ENCODE measurements around the gene HIGD1A. TPM values are rescaled to one million over a fixed set of nuclear protein-coding genes. Genes with fewer than 3 reads are reported as not detected.

The HIGD1A gene
- 100 to 1,000 TPM; 111 to 204 (median 159) TPM for polyA plus RNA-seq

GRCh38 chr3:42804106-42804830 lies at the start of gene HIGD1A:
TSS of gene HIGD1A (minus strand) at chr3:42804490. CDS start at chr3:42794253, 10,237 bp downstream.
- H3K4me1 Mint-ChIP-seq = peaks cover 34 to 59% of the 10 kb centered on the region in 2 donors
- H3K4me3 Mint-ChIP-seq = peak within 1 kb of the TSS; percentile 88 to 97 (median 96)
- peak; percentile 92 to 93 (median 92) for DNase-seq
- H3K27me3 Mint-ChIP-seq (ENCODE audit: low read depth in 3 of 3) = peaks cover 7 to 10% (median 9%) of the 10 kb centered on the region in 3 donors
- peaks cover 0 to 3% (median 0%) of the 10 kb centered on the region in 3 donors for H3K36me3 Mint-ChIP-seq
- peak within 1 kb of the TSS; percentile 85 to 97 (median 94) for H3K27ac Mint-ChIP-seq
- H3K9me3 Mint-ChIP-seq = no peaks in the 10 kb centered on the region

DNA sequence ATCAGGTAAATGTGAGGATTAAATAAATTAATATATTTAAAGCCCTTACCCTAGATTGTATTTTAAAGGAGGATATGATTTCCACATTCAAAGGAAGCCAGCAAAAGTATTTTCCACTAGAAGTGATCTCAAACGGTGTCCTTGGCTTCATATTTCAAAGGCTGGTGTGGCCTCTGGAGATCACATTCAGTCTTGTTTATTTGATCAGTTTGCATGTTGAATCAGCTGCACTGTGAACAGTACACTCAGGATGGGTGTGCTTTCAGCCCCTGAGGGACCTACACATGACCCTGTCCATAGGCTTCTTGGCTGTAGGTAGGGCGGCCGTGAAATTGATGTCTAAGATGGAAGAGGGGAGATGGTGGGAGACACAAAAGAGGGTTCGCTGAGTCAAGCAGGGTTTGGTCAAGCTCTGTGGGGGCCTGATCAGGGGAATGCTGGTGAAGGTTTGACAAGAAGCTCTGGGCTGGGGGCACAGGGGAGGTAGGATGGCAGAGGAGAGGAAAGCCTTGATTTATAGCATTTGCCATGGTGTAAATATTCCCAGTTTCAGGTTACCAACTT lies 49.5 kb upstream of the HIGD1A start:
- no peak for DNase-seq
- Mint-ChIP-seq H3K9me3 (peaks cover 0 to 5% (median 0%) of the 10 kb centered on the region in 6 donors), H3K4me3 (no peak overlapping the region), H3K36me3 (peaks cover 0 to 4% (median 2%) of the 10 kb centered on the region in 3 donors), H3K27ac (no peak overlapping the region), H3K27me3 (ENCODE audit: low read depth in 3 of 3) (peaks cover 3 to 10% (median 4%) of the 10 kb centered on the region in 3 donors), H3K4me1 (peaks cover 3 to 6% of the 10 kb centered on the region in 2 donors)

DNA sequence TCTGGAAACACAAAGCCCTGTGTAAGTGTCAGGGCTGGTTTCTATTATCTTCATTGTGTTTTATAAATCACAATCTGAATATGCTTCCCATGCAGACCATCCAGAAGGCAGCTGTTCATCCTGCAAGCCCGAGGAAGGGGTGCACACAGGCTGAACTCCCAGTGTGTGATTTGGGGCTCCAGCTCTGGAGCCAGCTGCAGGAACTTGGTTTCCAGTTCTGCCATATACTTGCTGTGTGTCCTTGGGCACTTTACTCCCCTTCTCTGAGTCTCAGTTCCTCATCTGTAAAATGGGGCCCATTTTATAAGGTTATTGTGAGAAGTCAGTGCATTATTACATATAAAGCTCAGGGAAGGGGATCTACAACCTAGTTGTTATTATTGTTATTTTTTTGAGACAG lies 48.8 kb upstream of the HIGD1A start:
- Mint-ChIP-seq H3K4me3 (no peak overlapping the region), H3K9me3 (peaks cover 0 to 5% (median 0%) of the 10 kb centered on the region in 6 donors), H3K27me3 (ENCODE audit: low read depth in 3 of 3) (peaks cover 3 to 4% (median 4%) of the 10 kb centered on the region in 3 donors), H3K4me1 (peaks cover 4 to 10% of the 10 kb centered on the region in 2 donors), H3K27ac (no peak overlapping the region), H3K36me3 (peaks cover 0 to 4% (median 0%) of the 10 kb centered on the region in 3 donors)
- no peak for DNase-seq

GRCh38 chr3:42852441-42852840 lies 48.2 kb upstream of the HIGD1A start:
- no peak for DNase-seq
- peaks cover 0 to 4% (median 0%) of the 10 kb centered on the region in 3 donors for H3K36me3 Mint-ChIP-seq
- H3K4me3 Mint-ChIP-seq = no peak overlapping the region
- H3K4me1 Mint-ChIP-seq = peaks cover 9 to 16% of the 10 kb centered on the region in 2 donors
- H3K9me3 Mint-ChIP-seq = peaks cover 0 to 5% (median 0%) of the 10 kb centered on the region in 6 donors
- H3K27me3 Mint-ChIP-seq (ENCODE audit: low read depth in 3 of 3) = peaks cover 3 to 4% (median 3%) of the 10 kb centered on the region in 3 donors
- peak overlapping the region in 1 of 6 donors; percentile 0 for H3K27ac Mint-ChIP-seq

GRCh38 chr3:42851228-42851834 lies 47.0 kb upstream of the HIGD1A start:
- Mint-ChIP-seq H3K27me3 (ENCODE audit: low read depth in 3 of 3) (peaks cover 0 to 2% (median 2%) of the 10 kb centered on the region in 3 donors), H3K4me3 (no peak overlapping the region), H3K4me1 (peaks cover 20 to 28% of the 10 kb centered on the region in 2 donors), H3K36me3 (peaks cover 0 to 4% (median 0%) of the 10 kb centered on the region in 3 donors), H3K9me3 (peaks cover 0 to 5% (median 0%) of the 10 kb centered on the region in 6 donors), H3K27ac (peak overlapping the region in 2 of 6 donors; percentile 25 to 66)
- no peak for DNase-seq

GRCh38 chr3:42850263-42850662 lies 46.0 kb upstream of the HIGD1A start:
- Mint-ChIP-seq H3K27me3 (ENCODE audit: low read depth in 3 of 3) (peaks cover 0 to 2% (median 2%) of the 10 kb centered on the region in 3 donors), H3K9me3 (peaks cover 0 to 2% (median 0%) of the 10 kb centered on the region in 6 donors), H3K27ac (peak overlapping the region in 1 of 6 donors; percentile 66), H3K36me3 (peaks cover 0 to under 1% (median 0%) of the 10 kb centered on the region in 3 donors), H3K4me1 (peaks cover 22 to 34% of the 10 kb centered on the region in 2 donors), H3K4me3 (no peak overlapping the region)
- no peak for DNase-seq

- no peaks in the 10 kb centered on the region for H3K36me3 Mint-ChIP-seq
- no peak overlapping the region for H3K4me3 Mint-ChIP-seq
- H3K27me3 Mint-ChIP-seq (ENCODE audit: low read depth in 3 of 3) = peaks cover 0 to 2% (median 2%) of the 10 kb centered on the region in 3 donors
- no peak for DNase-seq
- H3K9me3 Mint-ChIP-seq = no peaks in the 10 kb centered on the region
- peak overlapping the region in 2 of 6 donors; percentile 8 to 79 for H3K27ac Mint-ChIP-seq
- H3K4me1 Mint-ChIP-seq = peaks cover 22 to 34% of the 10 kb centered on the region in 2 donors
Measured at GRCh38 chr3:42849017-42849416, 44.7 kb upstream of the HIGD1A start.

- H3K9me3 Mint-ChIP-seq = no peaks in the 10 kb centered on the region
- DNase-seq = no peak
- H3K4me1 Mint-ChIP-seq = peaks cover 22 to 34% of the 10 kb centered on the region in 2 donors
- peaks cover 0 to 2% (median 0%) of the 10 kb centered on the region in 3 donors for H3K27me3 Mint-ChIP-seq (ENCODE audit: low read depth in 3 of 3)
- H3K27ac Mint-ChIP-seq = peak overlapping the region; percentile 42 to 94 (median 89)
- H3K36me3 Mint-ChIP-seq = no peaks in the 10 kb centered on the region
- H3K4me3 Mint-ChIP-seq = peak overlapping the region; percentile 63 to 83 (median 78)
Measured at GRCh38 chr3:42847731-42848130, 43.4 kb upstream of the HIGD1A start.

GRCh38 chr3:42846685-42847522 lies 42.6 kb upstream of the HIGD1A start:
- Mint-ChIP-seq H3K4me3 (peak overlapping the region; percentile 63 to 83 (median 78)), H3K9me3 (no peaks in the 10 kb centered on the region), H3K4me1 (peaks cover 22 to 34% of the 10 kb centered on the region in 2 donors), H3K27ac (peak overlapping the region; percentile 81 to 95 (median 93)), H3K36me3 (no peaks in the 10 kb centered on the region), H3K27me3 (ENCODE audit: low read depth in 3 of 3) (peaks cover 0 to 2% (median 0%) of the 10 kb centered on the region in 3 donors)
- peak; percentile 62 to 66 (median 64) for DNase-seq

DNA sequence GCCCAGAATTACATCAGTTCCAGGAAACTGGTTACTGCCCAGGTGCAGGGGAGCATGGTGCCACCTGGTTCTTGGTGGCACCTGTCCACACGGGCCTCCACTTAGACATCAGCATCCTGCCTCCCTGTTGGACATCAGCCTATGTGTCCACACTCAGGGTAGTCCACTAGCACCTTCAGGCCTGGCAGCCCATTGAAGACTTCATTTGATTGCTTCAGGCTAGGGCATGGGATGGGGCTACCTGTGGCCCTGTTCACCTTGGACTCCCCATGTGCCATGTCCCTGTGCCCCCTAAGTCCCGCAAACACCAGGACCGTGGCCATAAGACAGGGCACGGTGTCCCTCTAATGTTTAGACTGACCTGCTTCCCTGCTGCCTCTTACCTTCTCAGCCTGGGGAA lies 40.5 kb upstream of the HIGD1A start:
- Mint-ChIP-seq H3K27me3 (ENCODE audit: low read depth in 3 of 3) (peaks cover 0 to 4% (median 0%) of the 10 kb centered on the region in 3 donors), H3K4me3 (no peak overlapping the region), H3K9me3 (no peaks in the 10 kb centered on the region), H3K4me1 (peaks cover 22 to 34% of the 10 kb centered on the region in 2 donors), H3K36me3 (no peaks in the 10 kb centered on the region), H3K27ac (peak overlapping the region in 5 of 6 donors; percentile 23 to 70 (median 41))
- DNase-seq = no peak

DNA sequence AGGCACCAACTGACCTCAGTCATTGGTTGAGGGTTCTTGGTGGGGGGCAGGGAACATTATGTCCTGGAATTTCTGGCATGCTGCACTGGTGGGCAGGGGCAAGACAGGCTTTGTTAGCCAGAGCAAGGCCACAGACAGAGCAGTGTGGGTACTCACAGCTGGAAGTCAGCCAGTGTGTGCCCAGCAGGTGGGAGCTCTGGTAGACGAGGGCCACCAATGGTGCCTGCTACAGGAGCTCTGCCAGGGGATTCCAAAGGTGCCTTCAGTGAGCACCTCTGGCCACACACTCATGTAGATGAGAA lies 40.1 kb upstream of the HIGD1A start:
- peaks cover 22 to 33% of the 10 kb centered on the region in 2 donors for H3K4me1 Mint-ChIP-seq
- peaks cover 2 to 4% (median 2%) of the 10 kb centered on the region in 3 donors for H3K27me3 Mint-ChIP-seq (ENCODE audit: low read depth in 3 of 3)
- no peak for DNase-seq
- H3K36me3 Mint-ChIP-seq = no peaks in the 10 kb centered on the region
- H3K27ac Mint-ChIP-seq = peak overlapping the region in 4 of 6 donors; percentile 42 to 91 (median 55)
- no peaks in the 10 kb centered on the region for H3K9me3 Mint-ChIP-seq
- H3K4me3 Mint-ChIP-seq = no peak overlapping the region

GRCh38 chr3:42843713-42844411 lies 39.6 kb upstream of the HIGD1A start:
- no peak overlapping the region for H3K4me3 Mint-ChIP-seq
- peaks cover 2 to 4% (median 3%) of the 10 kb centered on the region in 3 donors for H3K27me3 Mint-ChIP-seq (ENCODE audit: low read depth in 3 of 3)
- H3K27ac Mint-ChIP-seq = peak overlapping the region in 5 of 6 donors; percentile 37 to 91 (median 52)
- no peaks in the 10 kb centered on the region for H3K36me3 Mint-ChIP-seq
- H3K4me1 Mint-ChIP-seq = peaks cover 20 to 28% of the 10 kb centered on the region in 2 donors
- H3K9me3 Mint-ChIP-seq = no peaks in the 10 kb centered on the region
- no peak for DNase-seq
